Epithelial cell of esophagus (primary cell): ENCODE measurements around the gene PRR35.

Source experiments
- DNase-seq: peaks from one replicate; pipeline ENCODE4 v3.0.0; 2010; ENCODE audit warnings: low read depth
- H3K4me3 ChIP-seq: 2 replicates; pipeline ENCODE4 v1.5.1; 2011; ENCODE audit warnings: mild to moderate bottlenecking, low read length, control low read depth
- CTCF ChIP-seq: IDR thresholded peaks from 2 replicates; pipeline ENCODE4 v1.5.1; 2011; ENCODE audit warnings: low read depth, mild to moderate bottlenecking, low read length, control low read depth, inconsistent platforms; ENCODE audit not compliant: insufficient read depth; ENCODE audit errors: missing control alignments

PRR35 gene

DNA sequence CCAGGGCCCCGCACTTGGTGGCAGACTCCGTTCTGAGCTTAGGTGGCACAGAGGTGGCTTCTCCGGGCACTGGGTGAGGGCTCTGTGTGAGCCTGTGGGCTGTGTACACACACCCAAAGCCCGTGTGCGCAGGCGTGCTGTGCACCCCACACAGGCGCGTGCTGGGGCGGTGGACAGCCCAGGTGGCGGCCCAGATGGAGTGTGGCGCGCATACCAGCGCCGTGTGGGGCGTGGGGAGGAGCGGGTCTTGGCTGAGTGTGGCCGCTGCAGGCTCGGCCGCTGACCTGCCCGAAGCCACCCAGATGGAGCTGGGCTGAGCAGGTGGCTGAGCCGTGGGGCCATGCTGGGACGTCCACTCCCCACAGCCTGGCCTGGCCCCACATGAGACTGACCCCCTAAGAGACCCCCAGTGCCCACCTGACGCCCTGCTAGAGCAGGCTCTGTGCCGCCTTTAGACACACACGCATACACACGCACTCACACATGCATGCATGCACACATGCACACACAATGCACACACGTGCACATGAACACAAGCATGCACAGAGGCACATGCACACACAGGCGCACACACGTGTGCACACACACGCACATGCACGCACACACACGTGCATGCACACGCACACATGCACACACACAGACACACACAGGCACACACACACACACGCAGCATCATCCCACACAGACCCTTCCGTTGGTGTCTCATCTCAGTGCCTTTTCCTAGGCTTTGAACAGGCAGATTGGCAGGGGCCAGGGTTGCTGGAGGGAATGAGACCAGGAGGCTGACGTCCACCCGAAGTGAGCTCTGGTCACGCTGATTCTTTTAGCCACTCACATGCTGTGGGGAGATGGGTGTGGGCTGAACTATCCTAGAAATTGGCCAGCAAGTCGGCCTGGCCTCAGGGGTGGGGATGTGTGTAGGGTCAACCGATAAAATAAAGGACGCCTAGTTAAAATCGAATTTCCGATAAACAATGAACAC, 2.1 kb downstream of the PRR35 start:
- TF ChIP-seq CTCF: no peak
- DNase-seq: no peak
- H3K4me3 ChIP-seq: no peak overlapping the region

GRCh38 chr16:563072-563644, 3.0 kb downstream of the PRR35 start:
- DNase-seq: no peak
- TF ChIP-seq CTCF: no peak
- H3K4me3 ChIP-seq: no peak overlapping the region

DNA sequence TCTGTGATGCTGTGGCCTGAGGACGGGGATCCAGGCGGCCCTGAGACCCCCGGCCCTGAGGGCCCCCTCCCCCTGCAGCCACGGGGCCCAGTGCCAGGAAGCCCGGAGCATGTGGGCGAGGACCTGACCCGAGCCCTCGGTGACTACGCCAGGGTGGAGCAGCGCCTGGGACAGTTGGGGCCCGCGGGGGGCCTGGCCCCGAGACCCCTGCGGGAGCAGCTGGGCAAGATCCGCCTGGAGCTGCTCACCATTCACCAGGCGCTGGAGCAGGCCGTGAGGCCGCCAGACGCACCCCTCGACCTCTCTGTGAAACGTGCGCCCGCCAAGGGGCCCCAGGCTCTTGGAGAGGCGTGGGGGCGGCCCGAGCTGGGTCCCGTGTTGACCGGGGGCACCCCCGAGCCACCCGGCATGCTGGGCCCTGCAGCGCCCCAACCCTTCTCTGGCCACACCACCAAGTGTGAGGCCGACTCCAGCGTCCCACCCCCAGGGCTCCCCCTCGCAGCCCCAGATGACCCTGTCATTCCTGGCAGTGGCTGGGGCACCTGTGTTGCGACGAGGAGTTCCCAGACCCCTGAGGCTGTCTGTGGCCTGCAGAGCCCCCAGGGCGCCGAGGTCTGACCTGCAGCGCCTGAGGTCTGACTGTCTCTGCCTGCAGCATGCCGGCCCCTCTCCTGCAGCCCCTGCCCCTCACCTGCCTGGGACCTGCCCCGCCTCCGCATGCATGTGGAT, 4.7 kb downstream of the PRR35 start:
- H3K4me3 ChIP-seq: no peak overlapping the region
- DNase-seq: no peak
- no peak for TF ChIP-seq CTCF

GRCh38 chr16:565419-566330, 5.5 kb downstream of the PRR35 start:
- no peak for TF ChIP-seq CTCF
- H3K4me3 ChIP-seq: no peak overlapping the region
- DNase-seq: no peak

GRCh38 chr16:566475-567372, 6.5 kb downstream of the PRR35 start, which contains the start of gene NHLRC4:
TSS of gene NHLRC4 (plus strand) at chr16:567005. CDS start at chr16:568048, 1,043 bp downstream.
- TF ChIP-seq CTCF: no peak
- peak; percentile 54 for DNase-seq
- no peak within 1 kb of the TSS for H3K4me3 ChIP-seq
